GM18951 (cell line): ENCODE results near the gene PSMC2.
"Not testable (repeated sequence)": the region's sequence is repeated elsewhere in the genome, so short reads cannot be mapped to it uniquely, and the experiment has no call there.

ENCODE experiments used
- POLR2A ChIP-seq: IDR thresholded peaks from 4 replicates; pipeline ENCODE4 v1.6.1; 2011; ENCODE audit warnings: mild to moderate bottlenecking; ENCODE audit not compliant: insufficient read length, insufficient read depth; ENCODE audit errors: extremely low read depth
- in situ Hi-C: fragments of 300-500 bp; cut with MboI; formaldehyde crosslinking; loops from one replicate; pipeline ENCODE4 v1.12.0; 2022; ENCODE audit warnings: low sequenced_read_pairs, mixed read lengths, inconsistent platforms; ENCODE audit not compliant: unreplicated experiment

Gene PSMC2

DNA sequence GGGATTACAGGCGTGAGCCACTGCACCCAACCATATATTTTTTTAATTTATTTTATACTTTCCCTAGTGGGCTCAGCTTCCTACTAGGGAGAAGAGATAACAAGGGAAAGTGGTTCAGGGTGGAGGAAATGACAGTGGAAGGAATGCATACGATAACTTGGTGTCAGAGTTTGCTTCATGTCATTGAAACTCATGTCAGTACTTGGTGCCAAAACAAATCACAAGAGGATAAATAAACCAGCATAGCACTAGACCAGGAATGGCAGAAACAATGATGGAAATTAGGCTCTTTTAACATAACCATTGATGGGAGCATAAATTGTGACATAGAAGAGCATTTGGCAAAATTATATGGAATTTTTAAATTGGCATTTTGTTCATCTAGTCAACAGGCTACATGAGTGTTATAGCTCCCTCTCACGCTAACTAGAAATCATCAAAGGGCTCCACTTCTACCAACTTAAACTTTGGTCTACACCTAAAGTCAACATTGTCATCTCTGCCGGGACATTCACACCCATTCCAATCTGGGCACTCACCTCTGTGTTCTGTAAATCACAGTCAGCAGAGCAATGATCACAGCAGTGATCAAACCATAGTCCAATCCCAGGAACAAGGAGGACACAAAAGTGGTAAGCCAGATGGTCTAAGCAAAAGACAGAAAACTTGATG lies 41.2 kb downstream of the PSMC2 start:
- in situ Hi-C loops, result no loop called here
- no peak for TF ChIP-seq POLR2A

GRCh38 chr7:103389263-103389662 lies 41.8 kb downstream of the PSMC2 start:
- in situ Hi-C loops, result no loop called here
- TF ChIP-seq POLR2A, result no peak

- in situ Hi-C loops, result no loop called here
- TF ChIP-seq POLR2A, result no peak
Observed at GRCh38 chr7:103391150-103391549, 43.7 kb downstream of the PSMC2 start.

DNA sequence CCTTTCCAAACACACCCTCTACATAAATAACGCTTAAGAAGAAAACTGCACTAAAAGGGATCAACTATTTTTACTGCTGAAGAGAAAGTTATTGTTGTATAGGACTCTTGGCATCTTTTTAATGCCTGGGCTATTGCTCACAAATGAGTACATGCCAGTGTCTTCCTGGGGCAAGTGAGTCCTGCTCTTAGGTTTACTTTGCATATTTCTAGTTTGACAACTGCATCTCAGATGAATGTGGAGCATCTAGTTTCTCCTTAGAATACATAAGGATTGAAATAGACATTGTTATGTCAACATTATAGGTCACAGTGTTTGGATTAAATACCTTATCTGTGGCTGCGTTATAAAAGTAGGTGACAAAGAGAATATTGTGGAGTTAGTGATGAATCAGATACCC lies 44.5 kb downstream of the PSMC2 start:
- in situ Hi-C loops, result no loop called here
- no peak for TF ChIP-seq POLR2A

DNA sequence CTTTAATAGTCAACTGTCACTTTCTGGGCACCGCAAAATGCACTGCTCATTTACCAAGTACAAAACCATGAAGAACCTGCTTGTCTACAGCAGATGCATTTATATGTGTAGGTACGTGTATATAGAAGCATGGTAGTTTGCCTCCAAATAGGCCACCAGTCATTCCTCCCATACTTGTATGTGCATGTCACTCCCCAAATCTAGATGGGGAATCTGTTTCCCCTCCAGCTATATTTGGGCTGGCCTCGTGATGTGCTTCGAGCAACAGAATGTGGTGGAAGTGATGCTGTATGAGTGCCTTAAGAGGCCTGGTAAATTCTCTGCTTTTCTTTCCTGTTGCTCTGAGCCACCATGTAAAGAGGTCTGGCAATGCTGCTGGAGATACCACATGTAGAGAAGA lies 47.1 kb downstream of the PSMC2 start:
- in situ Hi-C loops, result no loop called here
- TF ChIP-seq POLR2A, result no peak

- no peak for TF ChIP-seq POLR2A
- in situ Hi-C loops, result no loop called here
Observed at GRCh38 chr7:103395071-103395470, 47.6 kb downstream of the PSMC2 start.

DNA sequence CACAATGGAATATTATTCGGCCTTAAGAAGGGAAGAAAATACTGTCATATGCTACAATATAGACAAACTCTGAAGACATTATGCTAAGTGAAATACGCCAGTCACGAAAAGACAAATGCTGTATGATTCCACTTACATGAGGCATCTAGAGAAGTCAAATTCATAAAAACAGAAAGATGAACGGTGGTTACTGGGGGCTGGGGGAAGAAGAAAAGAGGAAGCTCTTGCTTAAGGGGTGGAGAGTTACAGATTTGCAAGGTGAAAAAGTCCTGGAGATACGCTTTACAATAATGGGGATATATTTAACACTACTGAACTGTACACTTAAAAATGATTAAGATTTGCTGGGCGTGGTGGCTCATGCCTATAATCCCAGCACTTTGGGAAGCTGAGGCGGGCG lies 49.0 kb downstream of the PSMC2 start:
- in situ Hi-C loops, result no loop called here
- TF ChIP-seq POLR2A, result no peak

DNA sequence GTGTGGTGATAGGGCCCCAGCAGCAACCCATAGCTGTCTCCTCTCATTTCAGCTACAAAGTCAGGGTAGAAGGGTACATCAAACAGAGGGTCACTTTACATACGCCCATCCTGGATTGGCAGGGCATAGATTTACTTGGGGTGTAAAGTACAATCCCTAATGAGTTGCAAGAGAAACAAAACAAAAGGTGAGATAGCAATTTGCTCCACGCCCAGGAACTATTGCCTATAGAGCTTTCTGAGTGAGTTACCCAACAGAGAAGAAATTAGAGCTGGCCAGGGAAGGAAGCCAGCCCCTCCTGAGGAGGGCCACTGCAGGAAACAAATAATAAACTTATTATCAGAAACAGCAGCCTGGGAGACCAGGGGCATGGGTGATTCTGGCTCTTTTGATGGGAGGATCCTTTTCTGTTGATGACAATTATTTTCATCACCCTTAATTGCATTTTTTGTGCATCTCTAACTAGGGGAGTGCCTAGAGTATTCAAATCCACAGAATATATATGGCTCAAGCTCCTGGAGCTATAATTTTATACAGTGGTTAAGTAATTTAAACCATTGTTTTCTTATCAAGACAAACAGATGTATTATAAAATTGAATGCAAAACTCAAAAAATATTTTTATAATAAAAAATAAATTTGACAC lies 51.2 kb downstream of the PSMC2 start:
- in situ Hi-C loops, result no loop called here
- no peak for TF ChIP-seq POLR2A

DNA sequence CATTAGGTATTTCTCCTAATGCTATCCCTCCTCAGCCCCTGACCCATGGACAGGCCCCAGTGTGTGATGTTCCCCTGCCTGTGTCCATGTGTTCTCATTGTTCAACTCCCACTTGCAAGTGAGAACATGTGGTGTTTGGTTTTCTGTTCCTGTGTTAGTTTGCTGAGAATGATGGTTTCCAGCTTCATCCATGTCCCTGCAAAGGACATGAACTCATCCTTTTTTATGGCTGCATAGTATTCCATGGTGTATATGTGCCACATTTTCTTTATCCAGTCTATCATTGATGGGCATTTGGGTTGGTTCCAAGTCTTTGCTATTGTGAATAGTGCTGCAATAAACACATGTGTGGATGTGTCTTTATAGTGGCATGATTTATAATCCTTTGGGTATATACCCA lies 52.2 kb downstream of the PSMC2 start:
- in situ Hi-C loops, result not testable (repeated sequence)

- in situ Hi-C loops, result not testable (repeated sequence)
Observed at GRCh38 chr7:103405789-103406613, 58.6 kb downstream of the PSMC2 start.

DNA sequence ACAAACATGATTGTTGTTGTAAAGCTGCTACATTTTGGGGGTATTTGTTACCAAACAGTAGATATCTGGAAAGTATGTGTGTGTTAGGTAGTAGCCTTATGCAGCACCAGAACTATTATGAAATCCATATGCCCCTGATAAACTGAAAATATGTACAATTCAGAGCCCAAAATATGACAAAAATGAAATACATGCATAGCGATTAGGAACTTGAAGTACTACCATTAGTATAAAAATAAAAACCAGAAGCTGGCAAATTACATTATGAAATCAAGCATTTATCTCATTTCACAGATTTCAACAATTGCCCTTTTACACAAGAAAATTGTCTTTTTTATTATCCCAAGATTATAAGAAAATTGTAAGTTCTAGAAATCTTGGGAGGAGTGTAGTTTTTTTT lies 64.7 kb downstream of the PSMC2 start:
- TF ChIP-seq POLR2A, result no peak
- in situ Hi-C loops, result no loop called here

- in situ Hi-C loops, result no loop called here
- TF ChIP-seq POLR2A, result no peak
Observed at GRCh38 chr7:103413407-103413806, 66.0 kb downstream of the PSMC2 start.

- in situ Hi-C loops, result no loop called here
- TF ChIP-seq POLR2A, result no peak
Observed at GRCh38 chr7:103418241-103418640, 70.8 kb downstream of the PSMC2 start.
